MM.1S (cell line): ENCODE measurements around the gene DAB2IP.

Experiments
- CTCF ChIP-seq: fragments of 300-600 bp; sonication (generic); IDR thresholded peaks from 2 replicates; pipeline ENCODE4 v1.5.1; 2016; ENCODE audit warnings: antibody characterized with exemption, low read length, mixed read lengths
- EZH2 ChIP-seq: fragments of 300-600 bp; sonication (generic); optimal IDR thresholded peaks from 2 replicates; pipeline ENCODE3; 2017; ENCODE audit warnings: low read depth, mild to moderate bottlenecking, antibody characterized with exemption, low read length, mixed read lengths
- EZH2phosphoT487 ChIP-seq: fragments of 300-600 bp; sonication (generic); IDR thresholded peaks from 2 replicates; pipeline ENCODE4 v1.6.1; 2018; ENCODE audit warnings: antibody characterized with exemption, low read length

DNA sequence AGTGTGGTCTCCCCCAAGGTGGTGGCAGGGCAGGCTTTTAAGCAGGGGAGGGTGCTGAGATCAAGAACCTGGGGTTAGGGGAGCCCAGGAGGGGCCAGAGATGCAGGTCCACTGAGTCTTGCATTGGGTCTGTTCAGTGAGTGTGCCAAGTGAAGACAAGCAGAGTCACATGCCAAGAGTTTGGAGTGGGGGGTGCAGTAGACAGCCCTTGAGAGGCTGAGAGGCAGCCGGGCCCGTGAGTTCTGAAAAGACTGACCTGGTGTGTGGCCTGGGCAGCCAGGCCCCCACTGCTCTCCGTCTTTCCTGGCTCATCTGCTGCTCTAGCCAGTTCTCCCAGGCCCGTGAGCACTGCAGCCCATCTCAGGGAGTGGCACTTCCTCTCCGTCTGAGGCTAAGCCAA, 120.0 kb downstream of the DAB2IP start:
- TF ChIP-seq CTCF (no peak), EZH2 (no peak), EZH2phosphoT487 (no peak)
